Osteoblast (primary cell): ENCODE data around the gene NEFH. TPM values are rescaled to one million over a fixed set of nuclear protein-coding genes. Genes with fewer than 3 reads are reported as not detected.

Experiments
- DNase-seq: peaks from one replicate; pipeline ENCODE4 v3.0.0; 2011; ENCODE audit warnings: low spot score, mixed read lengths; ENCODE audit not compliant: insufficient read length; ENCODE audit errors: missing footprints
- H2AFZ ChIP-seq: 2 replicates; pipeline ENCODE4 v1.6.0; 2011; ENCODE audit warnings: mild to moderate bottlenecking, low read length
- H3K27ac ChIP-seq: 2 replicates; pipeline ENCODE4 v1.5.1; 2011; ENCODE audit warnings: mild to moderate bottlenecking, low read depth, low read length, moderate library complexity
- H3K27me3 ChIP-seq: 2 replicates; pipeline ENCODE4 v1.6.0; 2012; ENCODE audit warnings: mild to moderate bottlenecking, control low read depth, inconsistent platforms, low read length, moderate library complexity; ENCODE audit not compliant: insufficient read depth
- H3K36me3 ChIP-seq: 2 replicates; pipeline ENCODE4 v1.5.1; 2011; ENCODE audit warnings: mild to moderate bottlenecking, low read length, control low read depth, moderate library complexity; ENCODE audit not compliant: insufficient read depth
- H3K4me1 ChIP-seq: 2 replicates; pipeline ENCODE4 v1.5.1; 2011; ENCODE audit warnings: mild to moderate bottlenecking, low read length, control low read depth, moderate library complexity; ENCODE audit not compliant: insufficient read depth
- H3K4me2 ChIP-seq: 2 replicates; pipeline ENCODE4 v1.6.0; 2011; ENCODE audit warnings: mild to moderate bottlenecking, low read length; ENCODE audit not compliant: insufficient read depth
- H3K4me3 ChIP-seq: fragments of 200-600 bp; sonication (generic); 3 replicates; pipeline ENCODE4 v1.5.1; 2012; ENCODE audit warnings: mild to moderate bottlenecking, low read length, inconsistent platforms; ENCODE audit not compliant: insufficient read depth
- H3K79me2 ChIP-seq: 2 replicates; pipeline ENCODE4 v1.6.0; 2012; ENCODE audit warnings: mild to moderate bottlenecking, low read length, control low read depth, inconsistent platforms; ENCODE audit not compliant: insufficient read depth
- H3K9me3 ChIP-seq: 2 replicates; pipeline ENCODE4 v1.5.1; 2011; ENCODE audit warnings: low read depth, low read length, control low read depth
- H4K20me1 ChIP-seq: 2 replicates; pipeline ENCODE4 v1.6.0; 2012; ENCODE audit warnings: mild to moderate bottlenecking, low read length, control low read depth; ENCODE audit not compliant: insufficient read depth
- CTCF ChIP-seq: IDR thresholded peaks from 2 replicates; pipeline ENCODE4 v1.5.1; 2011; ENCODE audit warnings: mild to moderate bottlenecking, low read depth, low read length, moderate library complexity; ENCODE audit errors: extremely low read depth
- total RNA-seq: library from RNA; depleted of rRNA; stranded (reverse); fragments of >200 nt; gene quantifications from 2 replicates; pipeline ENCODE4 v1.2.3, GENCODE V29; 2012

NEFH gene
- total RNA-seq, 1 donor, result 0.36 TPM

DNA sequence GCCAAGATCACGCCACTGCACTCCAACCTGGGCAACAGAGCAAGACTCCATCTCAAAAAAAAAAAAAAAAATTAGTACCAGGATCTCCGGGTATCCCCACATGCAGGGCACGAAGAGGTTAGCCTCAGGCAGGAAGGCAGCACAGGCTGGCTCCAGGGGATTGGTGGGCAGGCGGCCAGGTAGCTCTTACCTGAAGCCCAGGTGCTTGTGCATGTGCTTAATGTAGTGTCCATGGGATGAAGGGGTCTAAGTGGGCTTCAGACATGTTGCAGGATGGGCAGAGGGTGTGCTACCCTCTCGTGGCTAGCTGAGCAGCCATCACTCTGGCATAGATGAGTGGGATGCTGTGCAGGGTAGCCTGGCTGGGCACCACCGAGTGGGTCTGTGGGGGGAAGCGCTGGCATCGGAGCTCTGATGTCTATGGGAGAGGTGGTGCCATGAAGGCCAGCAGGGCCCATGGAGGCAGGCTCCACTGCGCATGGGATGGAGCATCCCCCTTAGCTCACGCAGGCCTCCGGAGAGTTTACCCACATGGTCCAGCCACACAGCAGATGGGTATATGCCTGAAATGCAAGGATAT is 30.6 kb upstream of the NEFH start:
- Histone ChIP-seq H3K36me3 (no peaks in the 10 kb centered on the region), H2AFZ (no peak overlapping the region), H3K27me3 (no peaks in the 10 kb centered on the region), H3K4me3 (no peak overlapping the region), H4K20me1 (no peaks in the 10 kb centered on the region), H3K27ac (no peak overlapping the region), H3K4me1 (no peaks in the 10 kb centered on the region), H3K4me2 (no peak overlapping the region), H3K79me2 (no peaks in the 10 kb centered on the region), H3K9me3 (no peaks in the 10 kb centered on the region)
- DNase-seq, result no peak
- TF ChIP-seq CTCF, result no peak

GRCh38 chr22:29450222-29450621 is 29.8 kb upstream of the NEFH start:
- H3K4me1 ChIP-seq, result no peaks in the 10 kb centered on the region
- DNase-seq, result no peak
- H3K4me2 ChIP-seq, result no peak overlapping the region
- H3K27ac ChIP-seq, result no peak overlapping the region
- H3K79me2 ChIP-seq, result no peaks in the 10 kb centered on the region
- H3K4me3 ChIP-seq, result no peak overlapping the region
- no peaks in the 10 kb centered on the region for H3K36me3 ChIP-seq
- H3K9me3 ChIP-seq, result no peaks in the 10 kb centered on the region
- no peaks in the 10 kb centered on the region for H4K20me1 ChIP-seq
- H2AFZ ChIP-seq, result no peak overlapping the region
- TF ChIP-seq CTCF, result no peak
- H3K27me3 ChIP-seq, result no peaks in the 10 kb centered on the region

DNA sequence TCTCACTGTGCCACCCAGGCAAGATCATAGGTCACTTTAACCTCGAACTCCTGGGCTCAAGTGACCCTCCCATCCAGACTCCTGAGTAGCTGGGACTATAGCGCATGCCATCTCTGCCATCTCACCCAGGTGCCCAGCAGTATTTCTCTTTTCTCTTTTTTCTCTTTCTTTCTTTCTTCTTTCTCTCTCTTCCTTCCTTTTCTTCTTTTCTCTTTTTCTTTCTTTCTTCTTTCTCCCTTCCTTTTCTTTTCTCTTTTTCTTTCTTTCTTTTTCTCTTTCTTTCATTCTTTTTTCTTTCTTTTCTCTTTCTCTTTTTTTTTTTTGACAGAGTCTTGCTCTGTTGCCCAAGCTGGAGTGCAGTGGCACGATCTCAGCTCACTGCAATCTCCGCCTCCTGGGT is 28.2 kb upstream of the NEFH start:
- H3K27ac ChIP-seq, result no peak overlapping the region
- H3K79me2 ChIP-seq, result no peaks in the 10 kb centered on the region
- H2AFZ ChIP-seq, result no peak overlapping the region
- no peak for TF ChIP-seq CTCF
- H3K27me3 ChIP-seq, result no peaks in the 10 kb centered on the region
- no peaks in the 10 kb centered on the region for H3K36me3 ChIP-seq
- no peak for DNase-seq
- no peaks in the 10 kb centered on the region for H3K4me1 ChIP-seq
- H3K4me3 ChIP-seq, result no peak overlapping the region
- H4K20me1 ChIP-seq, result no peaks in the 10 kb centered on the region
- no peaks in the 10 kb centered on the region for H3K9me3 ChIP-seq
- H3K4me2 ChIP-seq, result no peak overlapping the region

DNA sequence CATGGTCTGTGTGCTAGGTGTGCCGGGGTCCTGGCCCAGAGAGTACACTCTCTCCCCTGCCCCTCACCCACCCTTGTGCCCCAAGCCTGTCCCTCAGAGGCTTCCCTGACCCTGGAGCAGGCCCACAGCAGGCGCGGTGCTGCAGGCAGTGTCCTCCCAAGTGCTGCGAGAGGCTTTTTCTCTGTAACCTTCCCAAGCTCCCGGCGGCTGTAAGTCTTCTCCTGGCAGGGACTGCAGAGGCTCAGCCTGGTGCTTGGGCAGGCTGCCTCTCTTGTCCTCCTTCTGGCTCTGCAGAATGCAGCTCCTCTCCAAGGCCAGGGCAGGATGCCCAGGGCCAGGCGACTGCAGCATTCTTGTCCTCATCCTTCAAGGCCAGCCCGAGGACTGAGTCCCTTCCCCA is 25.7 kb upstream of the NEFH start:
- no peak overlapping the region for H2AFZ ChIP-seq
- H3K79me2 ChIP-seq, result no peaks in the 10 kb centered on the region
- H3K4me1 ChIP-seq, result no peaks in the 10 kb centered on the region
- H3K9me3 ChIP-seq, result no peaks in the 10 kb centered on the region
- H4K20me1 ChIP-seq, result no peaks in the 10 kb centered on the region
- TF ChIP-seq CTCF, result no peak
- H3K27me3 ChIP-seq, result no peaks in the 10 kb centered on the region
- H3K4me3 ChIP-seq, result no peak overlapping the region
- H3K4me2 ChIP-seq, result no peak overlapping the region
- no peaks in the 10 kb centered on the region for H3K36me3 ChIP-seq
- H3K27ac ChIP-seq, result no peak overlapping the region
- no peak for DNase-seq
